Skeletal muscle tissue (tissue), 4 donors: ENCODE data around the gene IGFBP1. TPM values are rescaled to one million over a fixed set of nuclear protein-coding genes. Genes with fewer than 3 reads are reported as not detected.
"Not testable (repeated sequence)": the region's sequence is repeated elsewhere in the genome, so short reads cannot be mapped to it uniquely, and the experiment has no call there.

Experiments
- H3K27ac ChIP-seq: one replicate; pipeline ENCODE4 v1.7.0; 2013; ENCODE audit warnings: mild to moderate bottlenecking, low read depth, low read length, inconsistent platforms
- H3K27me3 ChIP-seq, 3 donors: one replicate each; pipeline ENCODE4 v1.7.0; 2013; ENCODE audit warnings: low read length in 3 of 3; ENCODE audit not compliant: control insufficient read depth in 3 of 3, insufficient read depth in 3 of 3
- H3K36me3 ChIP-seq, 3 donors: one replicate each; pipeline ENCODE4 v1.7.0; 2013; ENCODE audit warnings: low read length in 3 of 3; ENCODE audit not compliant: control insufficient read depth in 3 of 3, insufficient read depth in 3 of 3
- H3K4me1 ChIP-seq, 3 donors: one replicate each; pipeline ENCODE4 v1.7.0; 2013; ENCODE audit warnings: low read length in 3 of 3, mild to moderate bottlenecking in 3 of 3; ENCODE audit not compliant: control insufficient read depth in 3 of 3, insufficient read depth in 3 of 3
- H3K4me3 ChIP-seq, 3 donors: one replicate each; pipeline ENCODE4 v1.7.0; 2013; ENCODE audit warnings: low read length in 3 of 3
- H3K9ac ChIP-seq, 3 donors: one replicate each; pipeline ENCODE4 v1.7.0; 2013; ENCODE audit warnings: low read length in 3 of 3, mild to moderate bottlenecking in 3 of 3, moderate library complexity in 2 of 3, low read depth in 1 of 3
- H3K9me3 ChIP-seq, 3 donors: one replicate each; pipeline ENCODE4 v1.7.0; 2013; ENCODE audit warnings: low read length in 3 of 3; ENCODE audit not compliant: control insufficient read depth in 3 of 3
- total RNA-seq: library from RNA; depleted of rRNA; stranded (reverse); fragments of >200 nt; gene quantifications from one replicate; pipeline ENCODE4 v1.2.3, GENCODE V29; 2014
- donor health status: Osteomylitis.

The IGFBP1 gene
- total RNA-seq, 1 donor from 2014 or later: not detected

- H3K4me1 ChIP-seq: peaks cover 13 to 38% (median 26%) of the 10 kb centered on the region in 3 donors
- no peak overlapping the region for H3K9ac ChIP-seq
- H3K4me3 ChIP-seq: no peak overlapping the region
- H3K27ac ChIP-seq: no peak overlapping the region
- no peaks in the 10 kb centered on the region for H3K9me3 ChIP-seq
- H3K36me3 ChIP-seq: no peaks in the 10 kb centered on the region
- peaks cover 21 to 47% (median 26%) of the 10 kb centered on the region in 3 donors for H3K27me3 ChIP-seq
Observed at GRCh38 chr7:45923818-45924217, 35.5 kb downstream of the IGFBP1 start.

- peaks cover 12 to 37% (median 26%) of the 10 kb centered on the region in 3 donors for H3K4me1 ChIP-seq
- no peak overlapping the region for H3K9ac ChIP-seq
- H3K4me3 ChIP-seq: no peak overlapping the region
Observed at GRCh38 chr7:45924283-45924682, 36.0 kb downstream of the IGFBP1 start.

GRCh38 chr7:45927721-45928120, 39.4 kb downstream of the IGFBP1 start:
- Histone ChIP-seq H3K27ac (no peak overlapping the region), H3K9ac (no peak overlapping the region), H3K4me3 (no peak overlapping the region), H3K36me3 (no peaks in the 10 kb centered on the region), H3K9me3 (peaks cover 0 to 2% (median 0%) of the 10 kb centered on the region in 3 donors), H3K4me1 (peaks cover 0 to 8% (median 4%) of the 10 kb centered on the region in 3 donors), H3K27me3 (peaks cover 4 to 14% (median 8%) of the 10 kb centered on the region in 3 donors)

More at GRCh38 chr7:45924283-45924682, 36.0 kb downstream of the IGFBP1 start:
- Histone ChIP-seq H3K27me3 (peaks cover 20 to 42% (median 21%) of the 10 kb centered on the region in 3 donors), H3K36me3 (no peaks in the 10 kb centered on the region), H3K9me3 (no peaks in the 10 kb centered on the region), H3K27ac (no peak overlapping the region)

DNA sequence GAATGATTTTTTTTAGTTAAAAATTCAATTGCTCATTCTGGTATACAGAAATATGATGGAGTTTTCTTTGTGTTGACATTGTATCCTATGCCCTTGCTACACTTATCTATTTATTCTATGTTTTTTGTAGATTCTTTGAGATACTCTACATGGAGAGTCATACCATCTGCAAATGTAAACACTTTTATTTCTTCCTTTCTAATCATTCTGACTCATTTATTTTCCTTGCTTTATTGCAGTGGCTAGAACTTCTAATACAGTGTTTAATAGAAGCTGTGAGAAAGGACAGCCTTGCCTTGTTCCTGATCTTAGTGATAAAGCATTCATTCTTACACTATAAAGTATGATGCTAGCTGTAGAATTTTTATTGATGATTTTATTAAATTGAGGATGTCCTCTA, 42.7 kb downstream of the IGFBP1 start:
- Histone ChIP-seq H3K27me3 (no peaks in the 10 kb centered on the region), H3K4me3 (no peak overlapping the region), H3K27ac (no peak overlapping the region), H3K36me3 (no peaks in the 10 kb centered on the region), H3K9me3 (peaks cover 0 to 2% (median 0%) of the 10 kb centered on the region in 3 donors), H3K4me1 (no peaks in the 10 kb centered on the region), H3K9ac (no peak overlapping the region)

GRCh38 chr7:45937301-45937700, 49.0 kb downstream of the IGFBP1 start:
- Histone ChIP-seq H3K27ac (no peak overlapping the region), H3K36me3 (no peaks in the 10 kb centered on the region), H3K4me3 (no peak overlapping the region), H3K9me3 (no peaks in the 10 kb centered on the region), H3K9ac (no peak overlapping the region), H3K4me1 (no peaks in the 10 kb centered on the region), H3K27me3 (no peaks in the 10 kb centered on the region)

DNA sequence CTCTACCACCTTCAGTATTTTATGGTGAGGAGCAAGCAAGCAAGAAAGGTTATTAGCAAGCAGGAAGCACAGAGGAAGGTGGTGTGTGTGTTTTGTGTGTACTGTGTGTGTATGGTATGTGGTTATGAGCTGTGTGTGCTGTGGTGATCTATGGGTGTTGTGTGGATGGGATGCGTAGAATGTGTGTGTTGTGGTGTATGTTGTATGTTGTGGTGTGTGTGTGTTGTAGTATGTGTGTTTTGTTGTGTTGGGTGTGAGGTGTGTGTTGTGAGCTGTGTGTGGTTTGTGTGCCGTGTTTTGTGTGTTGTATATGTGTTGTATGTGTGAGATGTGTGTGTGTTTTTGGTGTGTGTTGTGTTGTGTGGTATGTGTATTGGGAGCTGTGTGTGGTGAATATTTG, 49.6 kb downstream of the IGFBP1 start:
- no peaks in the 10 kb centered on the region for H3K9me3 ChIP-seq
- no peaks in the 10 kb centered on the region for H3K27me3 ChIP-seq
- no peak overlapping the region for H3K9ac ChIP-seq
- no peak overlapping the region for H3K4me3 ChIP-seq
- H3K36me3 ChIP-seq: no peaks in the 10 kb centered on the region
- no peaks in the 10 kb centered on the region for H3K4me1 ChIP-seq
- no peak overlapping the region for H3K27ac ChIP-seq

GRCh38 chr7:45938626-45939302, 50.5 kb downstream of the IGFBP1 start:
- no peaks in the 10 kb centered on the region for H3K36me3 ChIP-seq
- H3K27me3 ChIP-seq: no peaks in the 10 kb centered on the region
- H3K27ac ChIP-seq: no peak overlapping the region
- no peak overlapping the region for H3K9ac ChIP-seq
- no peak overlapping the region for H3K4me3 ChIP-seq
- no peaks in the 10 kb centered on the region for H3K9me3 ChIP-seq
- H3K4me1 ChIP-seq: no peaks in the 10 kb centered on the region

DNA sequence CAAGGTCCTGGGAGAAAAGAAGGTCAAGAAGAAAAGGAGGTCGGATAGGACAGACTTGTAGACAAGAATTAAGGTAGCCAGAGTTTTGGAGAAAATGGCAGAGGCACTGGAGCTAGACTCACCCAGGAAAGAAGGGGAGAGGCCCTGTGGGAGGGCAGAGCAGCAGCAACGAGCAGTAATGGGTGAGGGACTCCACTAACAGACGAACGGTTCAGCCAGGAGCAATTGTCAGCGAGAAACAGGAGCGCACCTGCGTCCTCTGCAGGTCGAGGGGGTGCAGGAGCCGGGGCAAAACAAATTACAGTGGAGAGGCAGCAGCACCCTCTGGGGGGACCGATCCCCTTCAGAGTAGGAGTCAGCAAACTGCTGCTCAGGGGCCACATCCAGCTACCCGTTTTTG, 51.3 kb downstream of the IGFBP1 start:
- no peak overlapping the region for H3K4me3 ChIP-seq
- H3K27ac ChIP-seq: no peak overlapping the region
- no peaks in the 10 kb centered on the region for H3K27me3 ChIP-seq
- no peaks in the 10 kb centered on the region for H3K4me1 ChIP-seq
- H3K9ac ChIP-seq: no peak overlapping the region
- H3K36me3 ChIP-seq: no peaks in the 10 kb centered on the region
- H3K9me3 ChIP-seq: no peaks in the 10 kb centered on the region

- not testable (repeated sequence) for H3K9ac ChIP-seq, H3K4me3 ChIP-seq, H3K27me3 ChIP-seq, H3K9me3 ChIP-seq, H3K27ac ChIP-seq, H3K36me3 ChIP-seq, H3K4me1 ChIP-seq
Observed at GRCh38 chr7:45940237-45940781, 52.0 kb downstream of the IGFBP1 start.

DNA sequence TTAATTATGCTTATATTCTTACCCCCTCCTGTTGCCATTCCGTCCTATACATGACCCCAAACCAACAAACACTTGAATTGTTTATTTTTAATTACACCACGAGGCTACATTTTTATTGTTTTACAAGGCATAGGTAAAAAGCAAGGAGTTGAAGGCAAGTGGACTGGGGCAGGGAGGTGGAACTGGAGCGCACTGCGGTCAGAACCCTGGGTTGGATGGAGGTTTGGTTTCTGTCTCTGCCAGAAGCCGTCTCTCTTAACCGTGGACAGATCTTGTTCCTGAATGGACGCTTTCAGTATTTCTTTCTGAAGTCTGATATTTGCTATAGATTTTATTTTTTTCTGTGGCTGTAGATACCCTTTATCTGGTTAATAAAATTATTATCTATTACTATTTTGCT, 52.7 kb downstream of the IGFBP1 start:
- H3K4me3 ChIP-seq: no peak overlapping the region
- no peaks in the 10 kb centered on the region for H3K27me3 ChIP-seq
- no peaks in the 10 kb centered on the region for H3K36me3 ChIP-seq

More for the DNA sequence above, 52.7 kb downstream of the IGFBP1 start:
- H3K27ac ChIP-seq: no peak overlapping the region
- H3K9me3 ChIP-seq: no peaks in the 10 kb centered on the region
- H3K4me1 ChIP-seq: no peaks in the 10 kb centered on the region
- H3K9ac ChIP-seq: no peak overlapping the region
